HG02884 (cell line): ENCODE measurements around the gene TADA2B.

Experiments used
- ATAC-seq: cut with Tn5 transposase; IDR thresholded peaks from one replicate; pipeline ENCODE4 v1.9.1; 2021; ENCODE audit warnings: mild to moderate bottlenecking, moderate library complexity; ENCODE audit not compliant: unreplicated experiment

TADA2B gene

GRCh38 chr4:7017446-7018048 is 25.6 kb upstream of the TADA2B start:
- ATAC-seq, result no peak

- no peak for ATAC-seq
Measured at GRCh38 chr4:7018281-7018680, 24.9 kb upstream of the TADA2B start.

- no peak for ATAC-seq
Measured at GRCh38 chr4:7019367-7019766, 23.8 kb upstream of the TADA2B start.

DNA sequence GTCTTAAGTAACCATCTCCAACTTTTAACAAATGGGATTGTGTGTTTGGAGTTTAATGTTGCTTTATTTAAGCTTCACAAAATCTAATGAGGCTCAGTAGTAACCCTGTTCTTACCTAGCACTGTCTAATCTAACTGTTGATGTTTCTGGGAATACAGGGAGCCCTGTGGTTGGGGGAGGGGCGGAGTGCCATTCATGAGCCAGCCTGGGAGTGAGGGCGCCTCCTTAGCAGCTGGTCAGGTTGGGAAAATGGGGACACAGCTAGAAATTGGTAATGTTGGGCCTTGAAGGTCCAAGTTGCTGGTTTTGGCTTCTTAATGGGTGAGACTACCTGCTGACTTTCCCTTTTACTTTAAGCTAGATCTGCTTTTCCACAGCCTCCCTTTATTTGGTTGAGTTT is 22.9 kb upstream of the TADA2B start:
- ATAC-seq, result no peak

- ATAC-seq, result no peak
Measured at GRCh38 chr4:7020856-7021255, 22.3 kb upstream of the TADA2B start.

GRCh38 chr4:7021355-7021754 is 21.8 kb upstream of the TADA2B start:
- no peak for ATAC-seq

DNA sequence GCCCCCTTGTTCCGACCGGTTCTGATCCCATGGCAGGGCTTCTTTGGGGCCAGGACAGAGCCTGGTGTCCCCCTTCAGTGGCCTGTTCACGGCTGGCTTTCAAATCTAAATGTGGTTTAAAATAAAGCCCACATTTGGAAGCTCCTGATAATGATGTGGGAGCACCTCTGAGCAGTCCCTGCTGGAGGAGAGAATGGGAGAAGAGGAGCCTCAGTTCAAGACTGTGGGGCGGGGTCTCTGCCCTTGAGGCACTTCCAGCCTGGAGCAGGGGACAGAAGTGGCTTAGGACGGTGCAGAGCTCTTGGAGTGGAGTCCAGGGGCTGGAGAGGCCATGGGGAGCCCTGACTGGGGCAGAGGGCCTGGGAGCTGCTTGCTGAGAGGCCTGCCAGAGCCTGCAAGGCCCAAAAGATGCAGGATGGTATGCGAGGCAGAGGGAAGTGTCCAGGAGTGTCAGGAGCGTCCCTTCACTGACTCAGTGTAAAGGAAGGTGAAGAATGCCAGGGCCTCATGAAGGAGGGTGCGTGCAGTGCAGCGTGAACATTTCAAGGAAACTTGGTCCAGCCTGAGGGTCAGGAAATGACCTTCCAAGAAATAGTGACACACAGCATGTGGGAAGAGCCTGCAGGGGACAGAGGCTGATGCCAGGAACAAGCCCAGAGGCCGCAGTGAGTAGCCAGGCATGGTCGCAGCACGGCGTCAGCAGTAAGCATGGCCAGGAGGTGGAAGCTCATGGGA is 21.1 kb upstream of the TADA2B start:
- ATAC-seq, result no peak

DNA sequence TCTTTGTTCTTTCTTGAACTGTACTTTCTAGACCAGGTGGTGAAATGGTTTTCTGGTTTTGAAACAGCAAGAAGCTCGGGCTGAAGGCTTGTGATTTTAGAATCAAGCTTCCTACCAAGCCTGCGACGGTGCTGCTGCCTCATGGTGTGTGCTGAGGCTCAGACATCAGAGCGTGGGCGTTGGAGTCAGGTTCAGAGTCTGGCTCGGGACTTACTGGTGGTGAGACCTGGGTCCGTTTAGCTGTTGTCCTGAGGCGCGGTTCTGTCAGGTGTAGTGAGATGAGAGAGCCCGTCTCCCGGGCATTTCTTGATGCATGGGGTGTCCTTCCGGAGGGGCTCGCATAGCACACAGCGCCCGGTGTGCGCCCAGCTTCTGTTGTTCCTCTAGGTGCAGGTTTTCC is 19.7 kb upstream of the TADA2B start:
- ATAC-seq, result no peak

GRCh38 chr4:7023901-7024300 is 19.3 kb upstream of the TADA2B start:
- no peak for ATAC-seq

DNA sequence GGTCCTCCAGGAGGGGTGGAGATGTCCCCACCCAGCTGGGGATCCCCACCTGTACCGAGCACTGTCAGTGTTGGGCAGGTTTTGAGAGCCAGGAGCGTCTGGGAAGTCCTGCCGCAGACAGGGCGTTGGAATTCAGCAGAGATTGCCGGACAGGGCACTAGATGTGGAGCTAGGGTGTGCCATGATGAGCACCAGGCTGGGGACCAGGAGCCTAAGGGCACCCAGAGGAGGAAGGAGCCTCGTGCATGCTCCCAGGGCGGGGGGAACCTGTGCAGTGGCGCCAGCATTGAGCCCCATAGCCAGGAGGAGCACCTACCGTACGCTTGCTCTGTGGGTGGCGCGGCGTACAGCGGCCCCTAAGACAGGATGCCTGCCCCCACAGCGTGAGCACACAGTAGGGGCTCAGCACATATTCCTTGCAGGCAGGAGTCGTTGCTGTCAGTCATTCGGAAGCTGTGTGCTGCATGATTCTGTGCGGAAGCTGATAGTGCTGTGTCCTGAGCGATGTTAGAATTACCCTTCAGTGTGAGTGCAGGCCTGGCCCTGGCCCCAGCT is 18.8 kb upstream of the TADA2B start:
- no peak for ATAC-seq

DNA sequence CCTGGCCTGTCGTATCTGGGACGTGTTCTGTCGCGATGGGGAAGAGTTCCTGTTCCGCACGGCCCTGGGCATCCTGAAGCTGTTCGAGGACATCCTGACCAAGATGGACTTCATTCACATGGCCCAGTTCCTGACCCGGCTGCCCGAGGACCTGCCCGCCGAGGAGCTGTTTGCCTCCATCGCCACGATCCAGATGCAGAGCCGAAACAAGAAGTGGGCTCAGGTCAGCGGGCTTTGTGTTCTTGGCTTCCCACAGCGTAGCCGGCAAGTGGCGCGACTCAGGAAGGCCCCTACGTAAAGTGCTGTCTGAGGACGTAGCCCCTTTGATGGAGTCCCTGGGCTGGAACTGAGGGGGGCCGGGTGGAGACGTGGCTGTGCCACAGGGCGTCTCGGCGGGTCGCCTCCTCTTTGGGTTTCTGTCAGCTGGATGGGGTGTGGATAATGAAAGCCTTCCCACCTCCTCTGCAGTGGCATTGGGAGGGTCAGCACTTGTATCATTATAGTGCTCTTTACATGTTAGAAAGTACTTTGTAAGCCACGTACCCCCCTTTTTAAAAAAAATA is 18.1 kb upstream of the TADA2B start:
- ATAC-seq, result no peak

DNA sequence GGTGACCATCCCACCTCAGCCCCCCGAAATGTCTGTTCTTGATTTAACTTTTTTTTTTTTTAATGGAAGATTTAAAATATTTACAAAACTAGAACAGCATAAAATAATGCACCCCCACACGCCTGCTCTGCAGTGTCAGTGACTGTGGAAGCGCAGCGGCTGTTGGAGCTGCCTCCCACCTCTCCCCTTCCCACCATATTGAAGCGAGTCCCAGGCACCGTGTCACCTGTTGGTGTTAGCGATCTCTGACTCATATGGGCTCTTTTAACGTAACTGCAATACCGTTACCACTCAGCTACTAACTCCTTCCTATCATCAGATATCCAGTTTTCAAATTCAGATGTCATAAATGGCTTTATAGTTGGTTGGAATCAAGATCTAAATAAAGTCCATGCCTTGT is 17.1 kb upstream of the TADA2B start:
- ATAC-seq, result no peak

DNA sequence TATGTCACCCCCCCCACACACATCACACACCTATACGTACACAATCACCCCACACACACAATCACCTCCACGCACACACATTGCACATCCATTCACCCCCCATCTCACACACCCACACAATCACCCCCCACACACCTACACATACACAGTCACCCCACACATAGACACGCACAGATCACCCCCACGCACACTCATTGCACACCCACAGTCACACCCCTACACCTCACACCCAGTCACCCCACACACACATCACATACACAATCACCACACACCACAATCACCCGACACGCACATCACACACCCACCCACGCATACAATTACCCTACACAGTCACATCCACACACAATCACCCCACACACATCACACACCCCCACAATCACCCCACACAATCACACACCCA is 15.9 kb upstream of the TADA2B start:
- no peak for ATAC-seq

DNA sequence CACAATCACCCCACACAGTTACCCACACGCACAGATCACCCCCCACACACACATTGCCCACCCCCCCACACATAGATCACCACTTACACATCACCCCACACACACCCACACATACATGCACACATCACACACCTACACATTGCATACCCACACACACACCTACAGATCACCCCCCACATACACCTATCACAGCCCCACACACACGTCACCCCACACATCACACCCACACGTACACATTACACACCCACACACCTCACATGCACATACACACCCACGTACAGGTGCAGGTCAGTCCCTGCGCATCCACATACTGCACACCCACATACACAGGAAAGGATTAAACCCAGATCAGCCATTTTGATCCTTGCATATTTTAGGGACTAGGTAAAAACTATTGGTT is 15.3 kb upstream of the TADA2B start:
- ATAC-seq, result no peak

DNA sequence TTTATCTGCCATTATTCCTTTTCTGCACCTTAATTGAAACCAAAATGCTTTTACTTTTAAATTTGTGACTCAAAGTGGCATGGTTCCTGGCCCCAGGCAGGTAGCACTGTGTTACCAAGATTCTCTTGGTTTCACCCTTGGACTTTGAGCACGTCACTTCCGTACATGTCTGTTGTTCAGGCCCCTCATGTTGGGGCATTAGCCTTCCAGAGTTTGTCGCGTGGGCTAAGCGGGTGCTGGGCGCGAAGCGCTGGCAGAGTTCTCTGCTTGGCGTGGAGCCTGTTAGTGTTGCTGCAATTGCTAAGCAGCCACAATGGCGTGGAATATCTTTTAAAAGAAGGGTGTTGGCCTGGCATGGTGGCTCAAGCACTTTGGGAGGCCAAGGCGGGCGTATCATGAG is 14.0 kb upstream of the TADA2B start:
- no peak for ATAC-seq

GRCh38 chr4:7029921-7030320 is 13.3 kb upstream of the TADA2B start:
- no peak for ATAC-seq

DNA sequence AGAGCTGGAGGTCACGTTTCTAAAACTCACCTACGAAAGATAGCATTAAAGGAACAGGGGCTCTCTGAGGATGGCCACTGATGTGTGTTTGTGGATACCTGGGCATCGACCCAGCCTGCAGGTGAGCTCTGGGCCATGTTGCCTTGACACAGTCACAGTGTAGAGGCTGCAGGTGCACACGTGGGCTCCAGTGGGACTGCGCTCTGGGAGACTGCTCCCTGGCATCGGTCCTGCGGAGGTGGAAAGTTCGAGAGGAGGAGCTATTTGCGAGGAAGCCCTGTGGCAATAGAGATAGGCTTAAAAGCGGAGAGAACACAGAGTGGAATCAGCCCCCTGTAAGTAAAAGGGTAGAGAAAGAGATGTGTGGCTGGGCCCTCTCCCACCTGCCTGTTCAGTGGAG is 12.3 kb upstream of the TADA2B start:
- ATAC-seq, result no peak

DNA sequence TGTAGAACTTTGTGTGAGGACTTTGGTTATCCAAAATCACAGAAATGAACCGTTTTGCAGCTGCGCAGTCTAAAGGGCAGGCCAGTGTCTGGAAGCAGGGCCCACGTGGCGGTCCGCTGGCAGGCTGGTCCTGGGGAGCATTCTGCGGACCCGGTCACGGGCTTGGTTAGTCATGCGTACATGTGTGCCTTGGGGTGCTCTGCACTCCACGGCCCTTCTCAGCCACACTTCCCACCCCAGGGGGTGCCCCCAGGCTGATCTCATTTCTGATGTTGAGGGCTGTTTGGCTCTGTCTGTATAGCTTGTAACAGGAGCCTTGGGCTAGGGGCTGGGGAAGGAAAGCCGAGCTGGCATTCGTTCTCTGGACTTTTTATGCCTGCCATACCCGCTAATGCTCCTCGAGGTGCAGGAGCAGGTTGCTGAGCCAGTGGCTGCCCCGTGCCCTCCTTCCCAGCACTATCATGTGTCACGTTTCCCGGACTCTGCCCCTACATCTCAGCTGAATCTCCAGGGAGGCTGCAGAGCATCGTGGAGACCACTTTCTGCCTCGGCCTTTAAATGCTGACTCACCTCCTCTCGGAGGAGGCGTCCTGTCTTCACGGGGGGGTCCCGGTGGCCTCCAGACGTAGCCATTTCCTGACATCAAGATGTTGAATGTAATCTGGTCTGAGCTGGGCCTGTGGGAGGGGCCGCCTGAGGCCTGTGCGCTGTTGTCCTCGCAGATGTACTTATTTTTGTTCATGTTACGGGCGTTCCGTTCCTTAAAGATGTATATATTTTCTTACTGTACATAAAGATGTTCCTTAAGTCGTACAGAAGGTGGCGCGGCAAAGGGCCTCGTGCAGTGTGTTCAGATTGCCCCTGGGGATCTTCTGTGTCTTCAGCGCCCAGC is 11.4 kb upstream of the TADA2B start:
- ATAC-seq, result no peak

DNA sequence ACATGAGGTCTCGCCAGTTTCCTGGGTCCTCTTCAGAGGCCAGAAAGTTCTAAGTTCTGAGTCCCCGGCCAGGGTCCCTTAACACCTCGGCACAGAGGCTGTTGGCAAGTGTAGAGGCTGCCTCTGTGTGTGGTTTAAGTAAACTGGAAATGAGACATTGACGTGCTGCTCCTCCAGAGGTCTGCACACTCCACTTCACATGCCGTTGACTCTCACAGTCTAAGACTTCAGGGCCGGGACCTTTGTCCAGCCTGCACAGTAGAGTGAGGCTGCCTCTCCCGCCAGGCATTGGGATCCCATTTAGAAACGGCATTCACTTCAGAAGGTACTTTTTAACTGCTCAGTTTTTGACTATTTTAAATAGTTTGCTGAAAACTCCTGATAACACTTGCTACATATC is 10.6 kb upstream of the TADA2B start:
- ATAC-seq, result no peak

GRCh38 chr4:7034262-7035081 is 8.7 kb upstream of the TADA2B start:
- ATAC-seq, result no peak
